A549 treated with GW870086 at 1 μM for 4 hours (cell line): ENCODE data around the gene HPCA. TPM values are rescaled to one million over a fixed set of nuclear protein-coding genes. Genes with fewer than 3 reads are reported as not detected.

ENCODE experiments used
- total RNA-seq: library from RNA; stranded (reverse); fragments of 200-300 nt; extraction: Qiagen RNA extraction; gene quantifications from 5 replicates; pipeline ENCODE4 v1.2.3, GENCODE V29; 2022; ENCODE audit warnings: low read depth

HPCA gene
- total RNA-seq = 0.14 to 0.66 TPM (median 0.38 TPM) in 5 replicates

GRCh38 chr1:32886004-32886827 lies at the start of gene HPCA:
TSS of gene HPCA (plus strand) at chr1:32886491. CDS start at chr1:32888899, 2,408 bp downstream.

GRCh38 chr1:32870615-32871363 lies 15.5 kb upstream of the HPCA start, which contains the start of gene FNDC5:
TSS of gene FNDC5 (minus strand) at chr1:32870912.

GRCh38 chr1:32900956-32901822 lies 14.9 kb downstream of the HPCA start, which contains the start of gene TMEM54:
TSS of gene TMEM54 (minus strand) at chr1:32901389. CDS start at chr1:32901238, 151 bp downstream.

Other genes with a start within 250 kb of the HPCA start
- gene ZBTB8OS, start 235.9 kb upstream of the HPCA start, total RNA-seq = 36.0 to 49.8 TPM (median 38.4 TPM) in 5 replicates
- 67.2 to 88.3 TPM (median 77.6 TPM) in 5 replicates for gene RBBP4, start 235.3 kb upstream of the HPCA start, total RNA-seq
- 10.4 to 17.7 TPM (median 14.8 TPM) in 5 replicates for gene SYNC, start 183.7 kb upstream of the HPCA start, total RNA-seq
- 60.7 to 89.3 TPM (median 67.5 TPM) in 5 replicates for gene YARS1, start 69.1 kb upstream of the HPCA start, total RNA-seq
- gene S100PBP, start 68.8 kb upstream of the HPCA start, total RNA-seq = 11.3 to 17.0 TPM (median 15.7 TPM) in 5 replicates
- 0.32 to 0.74 TPM (median 0.62 TPM) in 5 replicates for gene FNDC5, start 15.6 kb upstream of the HPCA start, total RNA-seq
- gene TMEM54, start 14.9 kb downstream of the HPCA start, total RNA-seq = 31.3 to 45.3 TPM (median 39.4 TPM) in 5 replicates
- 20.2 to 23.7 TPM (median 22.1 TPM) in 5 replicates for gene RNF19B, start 78.3 kb downstream of the HPCA start, total RNA-seq
- gene AK2, start 150.4 kb downstream of the HPCA start, total RNA-seq = 142 to 159 TPM (median 153 TPM) in 5 replicates
- 0.62 to 1.1 TPM (median 1.0 TPM) in 5 replicates for gene AZIN2, start 194.7 kb downstream of the HPCA start, total RNA-seq